Endodermal cell (in vitro differentiated cells): ENCODE measurements around the gene ACVRL1. TPM values are rescaled to one million over a fixed set of nuclear protein-coding genes. Genes with fewer than 3 reads are reported as not detected.

Experiments
- DNase-seq: peaks from one replicate; pipeline ENCODE4 v3.0.0-alpha.2; 2017
- H3K27ac ChIP-seq: 2 replicates; pipeline ENCODE4 v1.5.1; 2013; ENCODE audit warnings: mild to moderate bottlenecking, low read depth, low read length, moderate library complexity
- H3K27me3 ChIP-seq: 2 replicates; pipeline ENCODE4 v1.6.1; 2013; ENCODE audit warnings: mild to moderate bottlenecking, low read length, moderate library complexity; ENCODE audit not compliant: insufficient read depth, control insufficient read depth, poor library complexity, severe bottlenecking
- H3K36me3 ChIP-seq: 2 replicates; pipeline ENCODE4 v1.7.0; 2013; ENCODE audit warnings: mild to moderate bottlenecking, low read length, moderate library complexity; ENCODE audit not compliant: control insufficient read depth, insufficient read depth
- H3K4me1 ChIP-seq: one replicate; pipeline ENCODE4 v1.7.0; 2013; ENCODE audit warnings: low read length; ENCODE audit not compliant: control insufficient read depth, insufficient read depth
- H3K4me3 ChIP-seq: 2 replicates; pipeline ENCODE4 v1.5.1; 2013; ENCODE audit warnings: mild to moderate bottlenecking, low read length, moderate library complexity
- H3K9ac ChIP-seq: 2 replicates; pipeline ENCODE4 v1.6.1; 2013; ENCODE audit warnings: mild to moderate bottlenecking, low read length, moderate library complexity; ENCODE audit not compliant: poor library complexity, severe bottlenecking; ENCODE audit errors: extremely low read depth
- H3K9me3 ChIP-seq: 2 replicates; pipeline ENCODE4 v1.6.1; 2013; ENCODE audit warnings: mild to moderate bottlenecking, low read length, moderate library complexity; ENCODE audit not compliant: control insufficient read depth
- H3K27ac Mint-ChIP-seq: 2 replicates; pipeline ENCODE4 v1.8.0; 2020; ENCODE audit warnings: mixed read lengths
- H3K27me3 Mint-ChIP-seq: 2 replicates; pipeline ENCODE4 v1.8.0; 2021; ENCODE audit warnings: mild to moderate bottlenecking, mixed read lengths; ENCODE audit not compliant: insufficient read depth
- H3K36me3 Mint-ChIP-seq: 2 replicates; pipeline ENCODE4 v1.8.0; 2020; ENCODE audit warnings: low read depth, mixed read lengths
- H3K4me1 Mint-ChIP-seq: 2 replicates; pipeline ENCODE4 v1.8.0; 2020; ENCODE audit warnings: mixed read lengths
- H3K4me3 Mint-ChIP-seq: 2 replicates; pipeline ENCODE4 v1.8.0; 2020; ENCODE audit warnings: mild to moderate bottlenecking, moderate library complexity, mixed read lengths
- H3K9me3 Mint-ChIP-seq: 2 replicates; pipeline ENCODE4 v1.8.0; 2020; ENCODE audit warnings: mild to moderate bottlenecking, mixed read lengths
- CTCF ChIP-seq: fragments of 200-600 bp; sonication (generic); conservative IDR thresholded peaks from 2 replicates; pipeline ENCODE4 v1.5.0; 2021; ENCODE audit warnings: antibody characterized with exemption, mild to moderate bottlenecking
- WGBS, 2 experiments: methylation state at CpG; one replicate each; pipeline versions ENCODE4 v1.1.5 to v1.1.7; 2013; ENCODE audit warnings: missing lambda C conversion rate in 2 of 2, mixed read lengths in 1 of 2; ENCODE audit not compliant: insufficient coverage in 1 of 2, insufficient read length in 1 of 2; 5-methylcytosine and 5-hydroxymethylcytosine counted together
- total RNA-seq, 2 donors: library from RNA; stranded (reverse); fragmentation: NEBNext Ultra II Directional in 1 of 2; extraction: Animal tissue kit (Norgen Biotek cat#: 25700) in 1 of 2; gene quantifications; 2 replicates in 1 of 2; 3 replicates in 1 of 2; pipeline ENCODE4 v1.2.1, GENCODE V29; 2021

Gene ACVRL1
- total RNA-seq, 2 donors from 2014 or later, result 0.42 to 0.64 TPM

GRCh38 chr12:51898937-51899336, 8.4 kb upstream of the ACVRL1 start:
- Histone ChIP-seq H3K4me1 (peaks cover 3% of the 10 kb centered on the region), H3K27ac (no peak overlapping the region), H3K4me3 (no peak overlapping the region), H3K27me3 (no peaks in the 10 kb centered on the region), H3K9me3 (no peaks in the 10 kb centered on the region), H3K36me3 (no peaks in the 10 kb centered on the region), H3K9ac (no peak overlapping the region)
- H3K4me3 Mint-ChIP-seq, result no peak overlapping the region
- peaks cover 8% of the 10 kb centered on the region for H3K4me1 Mint-ChIP-seq
- no peaks in the 10 kb centered on the region for H3K9me3 Mint-ChIP-seq
- H3K36me3 Mint-ChIP-seq, result no peaks in the 10 kb centered on the region
- no peak for DNase-seq
- 87 to 88% methylated on average over 4 to 9 of the region's 9 CpGs for WGBS, 2 experiments
- peaks cover 6% of the 10 kb centered on the region for H3K27me3 Mint-ChIP-seq
- no peak for TF ChIP-seq CTCF
- no peak overlapping the region for H3K27ac Mint-ChIP-seq

GRCh38 chr12:51900323-51900889, 6.9 kb upstream of the ACVRL1 start:
- peaks cover 2% of the 10 kb centered on the region for H3K27me3 ChIP-seq
- TF ChIP-seq CTCF, result no peak
- Mint-ChIP-seq H3K4me1 (peaks cover 1% of the 10 kb centered on the region), H3K4me3 (no peak overlapping the region), H3K27me3 (peaks cover 8% of the 10 kb centered on the region), H3K9me3 (no peaks in the 10 kb centered on the region), H3K27ac (no peak overlapping the region), H3K36me3 (no peaks in the 10 kb centered on the region)
- H3K4me3 ChIP-seq, result no peak overlapping the region
- no peaks in the 10 kb centered on the region for H3K36me3 ChIP-seq
- no peaks in the 10 kb centered on the region for H3K9me3 ChIP-seq
- 96% methylated on average over 43 of the region's 43 CpGs for WGBS, 2 experiments
- H3K9ac ChIP-seq, result no peak overlapping the region
- H3K27ac ChIP-seq, result no peak overlapping the region
- H3K4me1 ChIP-seq, result peaks cover under 1% of the 10 kb centered on the region
- no peak for DNase-seq

- H3K27me3 Mint-ChIP-seq, result peaks cover 15% of the 10 kb centered on the region
Observed at GRCh38 chr12:51901121-51901817, 6.0 kb upstream of the ACVRL1 start.

More at GRCh38 chr12:51901121-51901817, 6.0 kb upstream of the ACVRL1 start:
- no peak overlapping the region for H3K9ac ChIP-seq
- WGBS, 2 experiments, result 90 to 98% methylated on average over 9 to 14 of the region's 14 CpGs
- Mint-ChIP-seq H3K4me1 (peaks cover 5% of the 10 kb centered on the region), H3K27ac (no peak overlapping the region), H3K9me3 (no peaks in the 10 kb centered on the region), H3K4me3 (no peak overlapping the region), H3K36me3 (no peaks in the 10 kb centered on the region)
- DNase-seq, result no peak
- no peak overlapping the region for H3K27ac ChIP-seq
- H3K9me3 ChIP-seq, result no peaks in the 10 kb centered on the region
- H3K36me3 ChIP-seq, result no peaks in the 10 kb centered on the region
- peaks cover 11% of the 10 kb centered on the region for H3K27me3 ChIP-seq
- TF ChIP-seq CTCF, result no peak
- H3K4me1 ChIP-seq, result no peaks in the 10 kb centered on the region
- H3K4me3 ChIP-seq, result no peak overlapping the region
